GM18868 (cell line): ENCODE measurements around the gene SLC31A1.
A peak's percentile ranks its signal among the peaks of the same experiment; 100 is the strongest.
"Not testable (repeated sequence)": the region's sequence is repeated elsewhere in the genome, so short reads cannot be mapped to it uniquely, and the experiment has no call there.

Experiments used
- ATAC-seq: cut with Tn5 transposase; IDR thresholded peaks from one replicate; pipeline ENCODE4 v1.9.1; 2021; ENCODE audit warnings: mild to moderate bottlenecking, moderate library complexity; ENCODE audit not compliant: unreplicated experiment

Gene SLC31A1

DNA sequence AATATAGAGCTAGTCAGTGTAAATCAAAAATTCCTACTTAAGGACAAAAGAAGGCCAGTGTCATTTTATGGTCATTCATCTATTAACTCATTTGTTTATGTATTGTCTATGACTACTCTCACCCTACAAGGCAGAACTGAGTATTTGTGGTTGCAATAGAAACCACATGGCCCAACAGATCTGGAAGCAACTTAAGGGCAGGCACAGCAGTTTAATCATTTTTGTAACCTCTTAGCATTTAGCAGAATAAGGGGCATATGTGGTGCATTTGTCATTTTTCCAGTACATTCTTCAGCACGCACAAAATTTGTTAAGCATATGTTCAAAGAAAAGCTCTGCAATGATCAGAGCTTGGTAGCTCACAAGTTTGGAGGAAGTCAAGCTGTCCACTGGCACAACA lies 1.4 kb upstream of the SLC31A1 start:
- ATAC-seq, result peak; percentile 60

DNA sequence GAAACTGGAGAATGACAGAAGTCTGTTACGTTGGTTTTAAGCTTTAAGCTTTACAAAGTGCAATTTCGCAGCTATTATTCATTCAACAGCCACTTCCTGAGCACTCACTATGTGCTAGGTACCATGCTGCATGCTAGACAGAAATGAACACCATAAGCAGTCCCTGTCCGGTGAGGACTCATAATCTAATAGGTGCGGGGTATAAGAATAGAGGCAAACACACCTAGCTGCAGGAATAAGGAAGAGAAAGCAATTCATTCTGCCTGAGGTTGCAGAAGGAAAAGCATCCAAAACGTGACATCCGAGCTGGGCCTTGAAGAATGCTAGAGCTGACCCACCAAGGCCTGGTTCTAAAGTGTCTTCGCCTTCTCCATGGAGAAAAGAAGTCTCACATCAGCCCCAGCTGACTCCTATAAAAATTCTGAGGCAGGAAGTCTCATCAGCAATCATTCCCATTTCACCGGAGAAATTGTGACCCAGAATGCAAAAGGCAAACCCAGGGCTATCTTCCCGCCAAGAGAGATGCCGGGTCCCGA lies 809 bp upstream of the SLC31A1 start:
- ATAC-seq, result no peak

DNA sequence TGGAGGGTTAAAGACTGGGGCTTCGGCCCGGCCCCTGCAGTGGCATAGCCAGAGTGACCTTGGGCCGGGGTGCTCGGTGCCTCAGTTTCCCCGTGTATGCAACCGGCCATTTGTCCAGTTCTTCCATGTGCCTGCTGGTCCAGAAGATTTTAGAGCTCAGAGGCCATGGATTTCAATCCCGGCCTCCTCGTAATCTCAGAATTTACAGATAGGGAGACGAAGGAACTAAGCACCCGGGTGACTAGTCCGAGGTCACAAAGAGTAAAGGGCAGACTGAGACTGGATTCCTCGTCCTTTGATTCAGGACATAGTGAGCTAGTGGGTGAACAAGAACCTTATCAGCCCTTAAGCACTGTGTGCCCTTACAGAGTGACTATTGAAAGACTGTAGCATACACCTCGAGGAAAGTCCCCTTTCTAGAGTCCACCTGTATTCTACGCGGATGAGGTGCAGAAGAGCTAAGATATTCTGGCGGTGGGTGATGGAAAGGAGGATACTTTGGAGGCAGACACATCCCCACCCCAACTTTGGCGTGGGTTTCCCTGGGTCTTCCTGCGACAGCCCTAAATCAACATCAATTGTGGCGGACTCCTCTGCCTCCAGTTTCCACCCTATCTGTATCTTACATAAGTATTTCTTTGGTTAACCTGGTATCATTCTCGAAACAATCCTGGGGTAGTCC lies 597 bp downstream of the SLC31A1 start:
- no peak for ATAC-seq

- ATAC-seq, result no peak
Measured at GRCh38 chr9:113222482-113222841, 1.1 kb downstream of the SLC31A1 start.

DNA sequence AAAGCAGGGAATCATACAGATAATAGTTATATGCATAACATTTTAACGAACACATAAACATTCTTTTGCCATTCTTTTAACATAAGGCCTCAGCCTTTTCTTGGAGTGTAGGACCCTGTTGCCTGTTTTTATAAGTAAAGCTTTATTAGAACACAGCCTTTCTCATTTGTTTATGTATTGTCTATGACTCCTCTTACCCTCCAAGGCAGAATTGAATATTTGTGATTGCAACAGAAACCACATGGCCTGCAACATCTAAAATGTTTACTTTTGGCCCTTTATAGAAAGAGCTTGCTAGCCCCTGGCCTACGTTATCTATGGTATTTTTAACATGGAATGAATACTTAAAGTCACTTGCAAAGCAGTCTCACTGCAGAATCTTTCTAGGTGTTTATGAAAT lies 2.6 kb downstream of the SLC31A1 start:
- ATAC-seq, result no peak

- ATAC-seq, result no peak
Measured at GRCh38 chr9:113227436-113227835, 6.1 kb downstream of the SLC31A1 start.

DNA sequence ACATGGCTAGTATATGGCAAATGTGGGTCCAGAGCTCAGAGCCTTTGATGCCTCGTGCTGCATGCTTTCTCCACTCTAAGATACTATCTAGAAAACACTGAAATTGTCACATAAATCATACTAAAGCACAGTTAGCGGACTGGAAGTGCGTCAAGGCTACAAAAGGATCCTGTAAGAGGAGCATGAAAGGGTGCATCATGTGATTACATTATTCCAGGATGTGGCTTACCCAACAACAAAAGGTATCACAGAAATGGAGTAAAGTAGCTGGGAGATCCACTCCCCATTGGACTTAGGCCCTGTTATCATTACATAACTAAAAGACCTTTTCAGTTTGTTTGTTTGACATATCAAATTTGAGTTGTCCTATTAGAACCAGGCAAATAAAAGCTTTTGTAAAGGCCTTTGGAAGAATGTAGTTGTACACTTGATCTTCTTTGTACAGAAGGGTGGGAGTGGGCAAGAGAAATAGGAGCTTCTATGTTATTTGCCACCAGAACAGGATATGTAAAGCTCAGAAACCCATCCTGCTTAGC lies 6.9 kb downstream of the SLC31A1 start:
- no peak for ATAC-seq

DNA sequence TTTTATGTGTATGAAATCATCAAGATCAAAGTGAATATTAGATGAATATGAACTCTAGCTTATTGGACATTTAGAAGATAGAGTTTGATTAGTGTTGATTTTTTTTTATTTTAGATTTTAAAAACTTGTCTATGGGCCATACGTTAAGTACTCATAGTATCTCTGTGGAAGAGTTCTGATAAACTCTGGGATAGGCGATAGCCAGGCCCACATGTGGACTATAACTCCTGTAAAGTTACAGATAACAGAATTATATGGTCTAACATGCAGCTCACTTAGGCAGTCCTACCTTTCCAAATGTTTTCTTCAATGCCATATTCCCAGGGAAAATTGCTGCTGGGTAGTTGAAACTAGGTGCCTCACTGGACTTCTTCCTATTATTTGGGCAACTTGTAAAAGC lies 10.4 kb downstream of the SLC31A1 start:
- ATAC-seq, result no peak

DNA sequence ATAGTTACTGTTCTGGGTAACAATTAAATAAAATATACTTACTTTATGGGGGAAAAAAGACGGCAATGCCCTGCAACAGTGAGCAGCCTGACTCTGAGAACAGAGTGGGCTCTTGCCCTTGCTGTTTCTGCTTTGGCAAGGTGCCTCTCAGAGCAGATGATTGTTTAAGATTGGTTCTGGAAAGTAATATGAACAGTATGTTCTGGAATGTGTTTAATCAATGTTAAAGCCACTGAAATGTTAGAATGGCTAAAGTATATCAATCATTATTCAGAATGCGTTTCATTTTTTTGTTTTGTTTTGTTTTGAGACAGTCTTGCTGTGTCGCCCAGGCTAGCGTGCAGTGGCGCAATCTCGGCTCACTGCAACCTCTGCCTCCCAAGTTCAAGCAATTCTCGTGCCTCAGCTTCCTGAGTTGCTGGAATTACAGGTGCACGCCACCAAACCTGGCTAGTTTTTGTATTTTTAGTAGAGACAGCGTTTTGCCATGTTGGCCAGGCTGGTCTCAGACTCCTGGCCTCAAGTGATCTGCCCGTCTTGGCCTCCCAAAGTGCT lies 14.4 kb downstream of the SLC31A1 start:
- not testable (repeated sequence) for ATAC-seq

- no peak for ATAC-seq
Measured at GRCh38 chr9:113237026-113237425, 15.7 kb downstream of the SLC31A1 start.

DNA sequence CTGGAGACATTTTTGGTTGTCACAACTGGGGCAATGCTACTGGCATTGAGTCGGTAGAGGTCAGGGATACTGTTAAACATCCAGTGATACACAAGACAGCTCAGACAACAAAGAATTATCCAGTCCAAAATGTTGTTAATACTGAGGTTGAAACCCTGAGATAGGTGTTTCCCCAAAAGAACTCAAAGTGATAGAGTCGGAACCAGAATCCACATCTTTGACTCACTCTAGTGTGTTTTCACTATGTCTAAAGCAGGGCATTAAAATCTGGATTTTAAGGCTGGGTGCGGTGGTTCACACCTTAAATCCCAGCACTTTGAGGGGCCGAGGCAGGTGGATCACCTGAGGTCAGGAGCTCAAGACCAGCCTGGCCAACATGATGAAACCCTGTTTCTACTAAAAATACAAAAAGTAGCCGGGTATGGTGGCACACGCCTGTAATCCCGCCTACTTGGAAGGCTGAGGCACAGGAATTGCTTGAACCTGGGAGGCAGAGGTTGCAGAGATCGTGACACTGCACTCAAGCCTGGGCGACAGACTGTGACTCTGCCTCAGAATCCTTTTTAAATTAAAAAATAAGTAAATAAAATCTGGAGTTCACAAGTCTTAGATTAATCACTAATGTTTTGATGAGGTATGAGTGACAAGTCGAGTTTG lies 17.0 kb downstream of the SLC31A1 start:
- no peak for ATAC-seq

DNA sequence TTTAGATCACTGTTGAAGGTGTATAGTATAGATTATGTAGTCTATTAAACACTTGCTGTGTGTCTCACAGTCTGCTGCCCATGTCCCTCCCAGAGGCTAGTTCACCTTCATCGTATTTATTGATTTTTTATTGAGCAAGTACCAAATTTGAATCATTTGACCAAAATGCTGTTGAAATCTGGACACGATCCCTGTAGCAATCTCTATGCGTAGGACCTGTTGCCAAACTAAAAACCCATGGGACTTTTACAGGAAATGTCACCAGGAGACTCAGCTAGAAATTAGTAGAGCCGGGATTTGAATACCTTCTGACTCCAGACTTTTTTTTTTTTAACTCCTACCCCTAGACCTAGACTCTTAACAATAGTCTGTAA lies 17.5 kb downstream of the SLC31A1 start:
- ATAC-seq, result no peak

- ATAC-seq, result no peak
Measured at GRCh38 chr9:113241161-113241560, 19.8 kb downstream of the SLC31A1 start.

DNA sequence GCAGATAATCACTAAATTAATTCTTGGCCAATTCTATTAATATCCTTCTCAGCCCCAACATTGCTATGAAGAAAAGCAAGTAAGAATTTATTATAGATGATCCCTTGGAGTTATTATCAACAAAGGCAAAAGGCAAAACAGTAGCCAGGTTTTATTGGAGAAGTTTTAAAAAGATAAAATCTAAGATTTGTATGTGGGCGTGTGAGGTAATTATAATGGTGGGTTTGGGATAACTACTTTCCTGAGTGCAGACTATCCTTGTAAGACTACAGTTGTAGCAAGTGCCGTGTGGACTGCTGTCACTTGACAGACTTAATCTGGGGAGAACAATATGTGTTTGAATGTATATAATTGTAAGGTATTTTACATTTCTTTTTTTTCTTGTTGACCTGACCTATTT lies 23.2 kb downstream of the SLC31A1 start:
- ATAC-seq, result no peak

GRCh38 chr9:113245894-113246293 lies 24.6 kb downstream of the SLC31A1 start:
- no peak for ATAC-seq

- ATAC-seq, result peak; percentile 74
Measured at GRCh38 chr9:113246928-113247327, 25.6 kb downstream of the SLC31A1 start.

DNA sequence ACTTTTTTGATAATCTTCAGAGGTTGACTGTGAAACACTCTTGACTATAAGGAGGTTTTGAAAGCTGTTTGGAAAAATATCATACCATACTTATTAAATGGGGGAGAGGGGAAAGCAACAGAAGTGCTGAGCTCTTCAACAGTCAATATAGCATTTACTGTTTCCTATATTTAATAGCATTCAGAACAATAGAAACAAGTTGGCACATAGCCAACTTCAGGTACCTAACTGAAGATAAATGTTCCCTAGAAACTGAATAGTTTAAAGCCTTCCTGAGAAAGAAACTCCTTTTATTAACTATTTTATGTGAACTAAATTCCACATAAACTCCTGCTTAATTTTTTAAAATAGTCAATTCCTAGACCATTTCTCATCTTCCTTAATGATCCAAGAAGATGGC lies 26.3 kb downstream of the SLC31A1 start:
- ATAC-seq, result no peak

GRCh38 chr9:113249661-113250060 lies 28.3 kb downstream of the SLC31A1 start:
- not testable (repeated sequence) for ATAC-seq

- no peak for ATAC-seq
Measured at GRCh38 chr9:113250807-113251206, 29.5 kb downstream of the SLC31A1 start.

GRCh38 chr9:113254991-113255390 lies 33.6 kb downstream of the SLC31A1 start:
- no peak for ATAC-seq

DNA sequence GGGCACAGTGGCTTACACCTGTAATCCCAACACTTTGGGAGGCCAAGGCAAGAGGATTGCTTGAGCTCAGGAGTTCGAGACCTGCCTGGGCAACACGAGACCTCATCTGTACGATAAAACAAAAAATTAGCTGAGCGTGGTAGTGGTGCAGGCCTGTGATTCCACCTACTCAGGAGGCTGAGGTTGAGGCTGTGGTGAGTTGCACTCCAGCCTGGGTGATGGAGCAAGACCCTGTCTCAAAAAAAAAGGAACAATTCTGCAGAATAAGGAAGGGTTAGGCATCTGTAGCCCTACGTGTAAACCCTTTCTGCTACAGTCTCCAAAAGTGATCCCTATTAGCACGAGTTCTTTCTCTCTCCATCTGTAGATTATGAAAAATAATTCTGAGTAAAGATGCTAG lies 34.1 kb downstream of the SLC31A1 start:
- ATAC-seq, result no peak

DNA sequence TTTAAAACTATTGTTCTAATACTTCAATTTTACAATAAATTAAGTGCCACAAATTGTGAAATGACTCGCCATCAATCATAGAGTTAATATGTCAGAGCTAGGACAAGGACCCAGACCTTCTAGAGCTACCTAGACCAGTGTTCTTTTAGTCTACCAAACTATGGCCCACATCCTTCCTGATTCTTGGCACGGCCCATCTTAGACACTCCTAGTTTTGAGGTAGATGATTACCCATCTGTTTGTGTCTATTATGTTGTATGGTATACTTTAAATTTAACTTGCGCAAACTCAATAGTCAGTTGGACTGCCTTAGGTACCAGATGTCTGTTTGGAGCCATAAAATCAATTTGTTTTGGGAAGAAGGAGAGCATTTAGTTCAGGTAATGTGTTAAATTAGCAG lies 36.5 kb downstream of the SLC31A1 start:
- no peak for ATAC-seq
